Measurements from ENCODE around the gene OR6V1.

The OR6V1 gene

GRCh38 chr7:143041346-143041745, 10.8 kb upstream of the OR6V1 start:
- DNase-seq (ENCODE audit: low read depth) = no peak
- TF ChIP-seq CTCF (IDR thresholded peaks at IDR 0.05; ENCODE audit: control insufficient read depth, insufficient read depth, low read depth, low read length, missing control alignments) = no peak
- H3K4me3 ChIP-seq (ENCODE audit: control insufficient read depth, low read depth, low read length) = no peak overlapping the region

GRCh38 chr7:143042159-143042789, 9.9 kb upstream of the OR6V1 start:
- TF ChIP-seq CTCF (IDR thresholded peaks at IDR 0.05; ENCODE audit: control insufficient read depth, insufficient read depth, low read depth, low read length, missing control alignments) = no peak
- no peak overlapping the region for H3K4me3 ChIP-seq (ENCODE audit: control insufficient read depth, low read depth, low read length)
- no peak for DNase-seq (ENCODE audit: low read depth)

- TF ChIP-seq CTCF (IDR thresholded peaks at IDR 0.05; ENCODE audit: control insufficient read depth, insufficient read depth, low read depth, low read length, missing control alignments) = no peak
- H3K4me3 ChIP-seq (ENCODE audit: control insufficient read depth, low read depth, low read length) = no peak overlapping the region
- DNase-seq (ENCODE audit: low read depth) = no peak
These were observed 9.3 kb upstream of the OR6V1 start for GRCh38 chr7:143042790-143043271.

- H3K4me3 ChIP-seq (ENCODE audit: control insufficient read depth, low read depth, low read length) = no peak overlapping the region
- no peak for TF ChIP-seq CTCF (IDR thresholded peaks at IDR 0.05; ENCODE audit: control insufficient read depth, insufficient read depth, low read depth, low read length, missing control alignments)
- DNase-seq (ENCODE audit: low read depth) = no peak
These were observed 8.8 kb upstream of the OR6V1 start for GRCh38 chr7:143043391-143043790.

- TF ChIP-seq CTCF (IDR thresholded peaks at IDR 0.05; ENCODE audit: control insufficient read depth, insufficient read depth, low read depth, low read length, missing control alignments) = no peak
- no peak for DNase-seq (ENCODE audit: low read depth)
- H3K4me3 ChIP-seq (ENCODE audit: control insufficient read depth, low read depth, low read length) = no peak overlapping the region
These were observed 5.7 kb upstream of the OR6V1 start for GRCh38 chr7:143046426-143046851.

GRCh38 chr7:143047326-143047725, 4.8 kb upstream of the OR6V1 start:
- DNase-seq (ENCODE audit: low read depth) = no peak
- TF ChIP-seq CTCF (IDR thresholded peaks at IDR 0.05; ENCODE audit: control insufficient read depth, insufficient read depth, low read depth, low read length, missing control alignments) = no peak
- H3K4me3 ChIP-seq (ENCODE audit: control insufficient read depth, low read depth, low read length) = no peak overlapping the region

Measured in AG09309 (cell line).